GM18951 (cell line): Measurements from ENCODE around the gene FOXN4.

Source experiments
- POLR2A ChIP-seq: IDR thresholded peaks from 4 replicates; pipeline ENCODE4 v1.6.1; 2011; ENCODE audit warnings: mild to moderate bottlenecking; ENCODE audit not compliant: insufficient read length, insufficient read depth; ENCODE audit errors: extremely low read depth
- in situ Hi-C: fragments of 300-500 bp; cut with MboI; formaldehyde crosslinking; loops from one replicate; pipeline ENCODE4 v1.12.0; 2022; ENCODE audit warnings: low sequenced_read_pairs, mixed read lengths, inconsistent platforms; ENCODE audit not compliant: unreplicated experiment

The FOXN4 gene

GRCh38 chr12:109296431-109296830 lies 12.7 kb downstream of the FOXN4 start:
- in situ Hi-C loops, result no loop called here

DNA sequence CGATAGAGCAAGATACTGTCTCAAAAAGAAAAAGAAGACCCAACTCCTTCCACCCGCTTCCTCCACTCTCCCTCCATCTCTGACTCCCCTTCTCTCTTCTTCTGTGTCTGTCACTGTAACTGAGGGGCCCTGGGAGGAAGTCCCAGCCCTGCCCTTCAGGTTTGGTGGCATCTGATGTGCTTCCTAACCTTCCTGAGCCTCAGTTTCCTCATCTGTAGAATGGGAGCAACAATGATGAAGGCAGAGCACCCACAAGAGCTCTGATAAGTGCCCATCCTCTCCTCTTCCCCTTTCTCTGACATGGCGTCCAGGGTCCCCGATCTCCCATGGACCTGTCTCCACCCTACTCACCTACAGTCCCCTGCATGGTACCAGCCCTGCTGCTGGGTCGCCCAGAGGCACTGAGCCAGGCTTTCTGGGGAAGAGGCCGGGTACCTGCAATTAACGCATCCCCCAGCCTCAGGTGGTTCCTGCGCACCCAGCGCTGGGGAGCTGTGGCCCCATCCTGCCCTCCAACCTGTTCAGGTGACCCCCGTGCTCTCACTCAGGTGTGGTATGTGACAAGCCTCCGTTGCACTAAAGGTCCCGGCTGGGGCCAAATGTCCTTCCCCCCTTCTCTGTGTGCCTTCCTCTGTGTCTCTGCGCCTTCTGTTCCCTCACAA lies 13.2 kb downstream of the FOXN4 start:
- no peak for TF ChIP-seq POLR2A
- in situ Hi-C loops, result no loop called here

More at GRCh38 chr12:109296431-109296830, 12.7 kb downstream of the FOXN4 start:
- no peak for TF ChIP-seq POLR2A

DNA sequence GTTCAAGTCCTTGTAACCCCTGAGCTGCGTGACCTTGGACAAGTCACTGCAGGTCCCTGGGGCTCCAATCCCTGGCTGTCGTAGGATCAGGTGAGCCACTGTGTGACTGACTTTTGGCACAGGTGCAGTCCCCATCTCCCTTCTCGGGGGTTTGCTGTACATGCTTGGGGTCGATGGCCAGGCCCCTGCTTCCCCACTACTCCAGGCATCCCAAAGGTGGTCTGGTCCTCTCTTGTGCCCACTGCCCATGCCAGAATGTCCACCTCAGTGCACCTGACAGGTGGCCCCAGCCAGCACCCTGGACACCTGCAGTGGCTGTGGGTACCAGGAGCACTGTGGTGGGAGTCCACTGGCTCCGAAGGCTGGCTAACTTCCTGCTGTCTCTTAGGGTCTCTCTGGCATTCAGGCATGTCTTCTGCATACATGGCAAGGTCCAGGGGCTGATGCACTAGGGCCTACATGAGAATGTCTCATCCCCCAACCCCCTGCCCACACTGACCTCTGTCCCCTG lies 14.7 kb downstream of the FOXN4 start:
- no peak for TF ChIP-seq POLR2A
- in situ Hi-C loops, result no loop called here

GRCh38 chr12:109293106-109293505 lies 16.0 kb downstream of the FOXN4 start:
- TF ChIP-seq POLR2A, result no peak
- in situ Hi-C loops, result no loop called here

DNA sequence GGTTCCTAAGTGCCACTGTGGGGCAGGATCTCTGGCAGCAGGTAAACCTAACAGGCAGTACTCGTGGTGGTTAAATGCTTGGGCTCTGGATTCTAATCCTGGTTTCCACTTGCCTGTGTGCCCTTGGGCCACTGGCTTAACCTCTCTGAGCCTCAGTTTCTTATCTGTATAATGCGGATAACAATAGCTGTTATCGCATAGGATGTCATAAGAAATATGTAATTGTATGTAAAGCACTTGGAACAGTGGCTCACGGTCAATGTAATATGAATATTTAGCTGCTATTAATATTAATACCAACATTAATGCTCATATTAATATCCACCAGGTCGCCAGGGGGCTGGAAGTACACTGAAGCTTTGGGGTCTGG lies 16.8 kb downstream of the FOXN4 start:
- no peak for TF ChIP-seq POLR2A
- in situ Hi-C loops, result no loop called here

- TF ChIP-seq POLR2A, result no peak
Observed at GRCh38 chr12:109291521-109292341, 17.4 kb downstream of the FOXN4 start.

DNA sequence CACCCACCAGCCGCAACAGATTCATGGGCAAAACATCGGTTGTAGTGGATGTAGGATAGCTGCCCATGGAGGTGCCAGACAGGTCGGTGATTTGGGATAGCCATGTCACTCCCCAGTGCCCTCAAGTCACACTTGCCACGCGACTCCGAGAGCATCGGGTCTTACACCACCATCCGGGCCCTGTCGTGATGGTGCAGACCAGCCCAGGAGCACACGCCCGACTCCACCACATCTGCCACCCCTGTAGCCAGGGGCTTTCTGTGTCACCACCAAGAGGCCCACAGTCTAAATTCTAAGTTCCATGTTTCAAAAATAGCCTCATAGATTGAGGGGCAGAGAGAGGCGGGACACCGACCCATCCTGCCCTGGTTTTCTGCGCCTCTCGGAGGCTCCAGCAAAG lies 18.0 kb downstream of the FOXN4 start:
- TF ChIP-seq POLR2A, result no peak
- in situ Hi-C loops, result no loop called here

More at GRCh38 chr12:109291521-109292341, 17.4 kb downstream of the FOXN4 start:
- in situ Hi-C loops, result no loop called here

DNA sequence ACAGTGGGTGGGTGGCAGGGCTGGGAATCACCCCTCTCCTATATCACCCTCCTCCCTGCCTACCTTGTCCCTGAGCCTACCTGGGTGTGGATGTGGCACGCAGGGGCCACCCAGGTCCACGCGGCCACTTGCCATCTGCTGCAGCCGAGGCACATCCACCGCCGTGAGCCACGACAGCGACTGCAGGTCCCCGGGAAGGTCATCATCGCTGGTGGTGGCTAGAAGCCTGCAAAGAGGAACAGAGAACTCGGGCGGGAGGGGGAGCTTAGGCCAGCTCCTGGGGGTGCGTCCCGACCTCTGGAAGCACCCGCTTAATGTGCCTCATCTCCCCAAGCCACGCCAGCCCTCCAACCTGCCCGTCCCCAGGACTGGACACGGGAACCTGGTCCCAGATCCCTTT lies 19.0 kb downstream of the FOXN4 start:
- no peak for TF ChIP-seq POLR2A
- in situ Hi-C loops, result no loop called here

DNA sequence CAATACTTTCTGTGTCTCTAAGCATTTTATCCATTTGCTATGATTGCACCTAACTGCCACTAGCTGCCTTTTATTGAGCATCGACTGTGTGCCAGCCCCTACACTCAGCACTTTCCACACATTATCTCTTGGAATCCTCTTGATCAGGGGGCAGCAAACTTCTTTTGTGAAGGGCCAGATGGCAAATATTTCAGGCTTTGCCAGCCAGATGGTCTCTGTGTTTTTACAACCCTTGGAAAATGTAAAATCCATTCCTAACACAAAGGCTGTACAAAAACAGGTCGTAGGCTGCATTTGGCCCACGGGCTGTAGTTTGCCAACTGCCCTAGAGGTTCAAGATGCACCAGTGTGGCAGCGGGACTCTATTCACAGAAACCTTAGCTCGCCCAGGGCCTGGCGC lies 19.5 kb downstream of the FOXN4 start:
- in situ Hi-C loops, result no loop called here
- no peak for TF ChIP-seq POLR2A

GRCh38 chr12:109289004-109289403 lies 20.1 kb downstream of the FOXN4 start:
- in situ Hi-C loops, result no loop called here
- TF ChIP-seq POLR2A, result no peak

DNA sequence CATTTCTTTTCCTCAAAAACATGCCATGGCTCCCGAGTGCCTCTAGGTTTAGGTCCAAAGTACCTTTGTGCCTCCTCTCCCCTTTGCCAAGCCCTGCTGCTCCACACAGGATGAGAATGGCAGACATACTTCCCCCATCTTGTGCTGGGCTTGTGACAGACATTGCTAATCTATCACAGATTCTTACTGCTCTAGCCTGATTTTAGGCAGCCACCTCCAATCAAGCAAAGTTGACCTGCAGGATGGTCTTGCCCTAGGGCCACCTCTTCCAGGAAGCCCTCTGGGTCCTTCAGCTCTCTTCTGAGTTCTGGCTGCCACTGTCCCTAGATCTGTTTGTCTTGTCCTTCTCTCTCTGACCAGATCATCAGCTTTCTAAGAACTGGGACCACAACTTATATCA lies 20.5 kb downstream of the FOXN4 start:
- TF ChIP-seq POLR2A, result no peak
- in situ Hi-C loops, result no loop called here

- no peak for TF ChIP-seq POLR2A
- in situ Hi-C loops, result no loop called here
Observed at GRCh38 chr12:109287811-109288469, 21.1 kb downstream of the FOXN4 start.

GRCh38 chr12:109287181-109287580 lies 21.9 kb downstream of the FOXN4 start:
- in situ Hi-C loops, result no loop called here
- no peak for TF ChIP-seq POLR2A
